Retina (tissue), 1 donor: ENCODE measurements around the gene DHX36.

ENCODE experiments used
- DNase-seq: peaks from one replicate; pipeline ENCODE4 v3.0.0-alpha.2; 2016

DHX36 gene

GRCh38 chr3:154275965-154276364, 48.3 kb downstream of the DHX36 start:
- peak; percentile 81 for DNase-seq

GRCh38 chr3:154275292-154275691, 49.0 kb downstream of the DHX36 start:
- no peak for DNase-seq

GRCh38 chr3:154274348-154274747, 49.9 kb downstream of the DHX36 start:
- DNase-seq, result no peak

- DNase-seq, result no peak
These were observed 50.9 kb downstream of the DHX36 start for GRCh38 chr3:154273381-154273780.

GRCh38 chr3:154254527-154254926, 69.8 kb downstream of the DHX36 start:
- no peak for DNase-seq

- peak; percentile 81 for DNase-seq
These were observed 71.3 kb downstream of the DHX36 start for GRCh38 chr3:154252759-154253638.

- no peak for DNase-seq
These were observed 72.7 kb downstream of the DHX36 start for GRCh38 chr3:154251610-154252009.

GRCh38 chr3:154250291-154250690, 74.0 kb downstream of the DHX36 start:
- DNase-seq, result no peak

- peak; percentile 72 for DNase-seq
These were observed 76.4 kb downstream of the DHX36 start for GRCh38 chr3:154247806-154248415.

GRCh38 chr3:154244644-154245043, 79.6 kb downstream of the DHX36 start:
- no peak for DNase-seq

- no peak for DNase-seq
These were observed 80.9 kb downstream of the DHX36 start for GRCh38 chr3:154243353-154243752.

- no peak for DNase-seq
These were observed 81.5 kb downstream of the DHX36 start for GRCh38 chr3:154242766-154243165.

GRCh38 chr3:154241496-154241895, 82.8 kb downstream of the DHX36 start:
- no peak for DNase-seq

- no peak for DNase-seq
These were observed 84.1 kb downstream of the DHX36 start for GRCh38 chr3:154240235-154240634.

GRCh38 chr3:154236331-154236730, 88.0 kb downstream of the DHX36 start:
- DNase-seq, result no peak

- no peak for DNase-seq
These were observed 89.0 kb downstream of the DHX36 start for GRCh38 chr3:154235330-154235729.

- DNase-seq, result no peak
These were observed 95.1 kb downstream of the DHX36 start for GRCh38 chr3:154229217-154229590.

- no peak for DNase-seq
These were observed 95.6 kb downstream of the DHX36 start for GRCh38 chr3:154228561-154229216.

GRCh38 chr3:154227531-154227930, 96.8 kb downstream of the DHX36 start:
- DNase-seq, result no peak

- no peak for DNase-seq
These were observed 98.8 kb downstream of the DHX36 start for GRCh38 chr3:154225536-154225935.

- DNase-seq, result no peak
These were observed 99.4 kb downstream of the DHX36 start for GRCh38 chr3:154224866-154225265.

GRCh38 chr3:154224366-154224765, 99.9 kb downstream of the DHX36 start:
- no peak for DNase-seq

GRCh38 chr3:154223519-154223918, 100.8 kb downstream of the DHX36 start:
- no peak for DNase-seq
